K562 (cell line): ENCODE results near the gene LMNA. TPM values are rescaled to one million over a fixed set of nuclear protein-coding genes. Genes with fewer than 3 reads are reported as not detected.

Experiments
- ARID2 ChIP-seq: fragments of 450-650 bp; IDR thresholded peaks from 2 replicates; pipeline ENCODE4 v1.6.1; 2017; ENCODE audit warnings: antibody characterized with exemption, mild to moderate bottlenecking
- COPS2 ChIP-seq: fragments of 450-650 bp; conservative IDR thresholded peaks from 2 replicates; pipeline ENCODE4 v1.6.1; 2016; ENCODE audit warnings: mild to moderate bottlenecking, moderate library complexity
- EHMT2 ChIP-seq: fragments of 450-650 bp; IDR thresholded peaks from 2 replicates; pipeline ENCODE4 v1.6.1; 2018; ENCODE audit warnings: antibody characterized with exemption
- FOSL1 ChIP-seq: fragments of 200-800 bp; sonication (Bioruptor generic); conservative IDR thresholded peaks from 2 replicates; pipeline ENCODE4 v1.6.1; 2016; ENCODE audit warnings: missing genetic modification characterization, missing compliant biosample characterization
- JUND ChIP-seq, 2 experiments: IDR thresholded peaks; 2 replicates in 1 of 2; 3 replicates in 1 of 2; pipeline ENCODE4 v1.6.1; 2011; ENCODE audit warnings: borderline replicate concordance in 2 of 2, low read depth in 2 of 2, low read length in 2 of 2, improper control_type of control experiment in 1 of 2, missing biosample characterization in 1 of 2, missing genetic modification characterization in 1 of 2, missing genetic modification reagents in 1 of 2
- NR2F6 ChIP-seq: fragments of 450-650 bp; formaldehyde crosslinking; IDR thresholded peaks from 2 replicates; pipeline ENCODE4 v1.4.0; 2020; ENCODE audit warnings: mild to moderate bottlenecking
- POLR3G ChIP-seq: IDR thresholded peaks from 2 replicates; pipeline ENCODE4 v1.6.1; 2011; ENCODE audit not compliant: insufficient read length, insufficient replicate concordance; ENCODE audit errors: extremely low read depth
- SAFB ChIP-seq: fragments of 200-400 bp; formaldehyde crosslinking; IDR thresholded peaks from 2 replicates; pipeline ENCODE4 v1.6.1; 2017; ENCODE audit warnings: low read depth, low read length, borderline replicate concordance
- SIN3A ChIP-seq, 2 experiments: fragments of 150-350 bp in 1 of 2; IDR thresholded peaks; 2 replicates each; pipeline ENCODE4 v1.6.1; 2011 to 2016; ENCODE audit warnings: borderline replicate concordance in 2 of 2, low read depth in 2 of 2, low read length in 2 of 2, mild to moderate bottlenecking in 2 of 2, moderate library complexity in 2 of 2; ENCODE audit not compliant: control insufficient read depth in 1 of 2
- ZBTB7A ChIP-seq: IDR thresholded peaks from 2 replicates; pipeline ENCODE4 v1.6.1; 2011; ENCODE audit warnings: low read depth, mild to moderate bottlenecking, low read length, moderate library complexity, borderline replicate concordance; ENCODE audit not compliant: control insufficient read depth
- ZC3H11A ChIP-seq: IDR thresholded peaks from 2 replicates; pipeline ENCODE4 v1.6.1; 2012; ENCODE audit warnings: low read depth, low read length, improper control_type of control experiment
- ZFP30 ChIP-seq: fragments of 250-450 bp; sonication (Bioruptor Pico); IDR thresholded peaks from 2 replicates; pipeline ENCODE4 v1.8.0; 2022; ENCODE audit warnings: moderate library complexity, mild to moderate bottlenecking, inconsistent platforms, borderline replicate concordance
- ZNF175 ChIP-seq: fragments of 200-800 bp; sonication (Bioruptor generic); IDR thresholded peaks from 2 replicates; pipeline ENCODE4 v1.6.1; 2016; ENCODE audit warnings: low read depth, mild to moderate bottlenecking, missing genetic modification characterization, missing compliant biosample characterization
- ZNF766 ChIP-seq: fragments of 200-800 bp; sonication (Bioruptor generic); conservative IDR thresholded peaks from 2 replicates; pipeline ENCODE4 v1.6.1; 2016; ENCODE audit warnings: missing genetic modification characterization, missing compliant biosample characterization
- polyA plus RNA-seq, 8 experiments: library from polyadenylated mRNA; depleted of rRNA in 4 of 8; stranded (reverse) in 5 of 8; unstranded in 3 of 8; fragments of >200 nt; fragmentation: Nextera tagmentation in 2 of 8; fragmentation: Illumina TruSeq in 1 of 8; extraction: Ambion mirVana in 2 of 8; extraction: Trizol in 1 of 8; gene quantifications; 2 replicates each; pipeline versions ENCODE4 v1.2.1 to v1.2.3, GENCODE V29; 2011 to 2014; ENCODE audit warnings: inconsistent platforms in 1 of 8, missing spikeins in 1 of 8
- total RNA-seq, 7 experiments: library from RNA; depleted of rRNA in 6 of 7; stranded (reverse); fragments of >200 nt in 6 of 7; fragmentation: Illumina TruSeq in 2 of 7; extraction: Trizol in 2 of 7; gene quantifications; 2 replicates each; pipeline versions ENCODE4 v1.2.1 to v1.2.3, GENCODE V29; 2011 to 2021; ENCODE audit warnings: low replicate concordance in 1 of 7
- TF ChIP-seq, protein P1 (sequence below): fragments of 450-650 bp; IDR thresholded peaks from 2 replicates; pipeline ENCODE4 v1.6.1; 2016; ENCODE audit warnings: missing biosample characterization, missing genetic modification characterization
- TF ChIP-seq, protein P2 (sequence below), 2 experiments: IDR thresholded peaks in 1 of 2; conservative IDR thresholded peaks in 1 of 2; 2 replicates each; pipeline ENCODE4 v1.6.1; 2016; ENCODE audit warnings: low read depth in 2 of 2, mild to moderate bottlenecking in 1 of 2, missing compliant biosample characterization in 1 of 2, missing genetic modification characterization in 1 of 2, moderate library complexity in 1 of 2
- TF ChIP-seq, protein P3 (sequence below), 2 experiments: fragments of 250-450 bp in 1 of 2; fragments of 450-650 bp in 1 of 2; sonication (Bioruptor Pico) in 1 of 2; IDR thresholded peaks; 2 replicates each; pipeline versions ENCODE4 v1.6.1 to v1.8.0; 2016 to 2021; ENCODE audit warnings: mild to moderate bottlenecking in 2 of 2, moderate library complexity in 2 of 2, missing compliant biosample characterization in 1 of 2, missing genetic modification characterization in 1 of 2

Gene LMNA
- total and polyA plus RNA-seq, 9 of the 15 experiments (the other 6 are each of a cell fraction or from before 2014, with no cell fraction given), result 1.00 to 347 (median 88.2) TPM

DNA sequence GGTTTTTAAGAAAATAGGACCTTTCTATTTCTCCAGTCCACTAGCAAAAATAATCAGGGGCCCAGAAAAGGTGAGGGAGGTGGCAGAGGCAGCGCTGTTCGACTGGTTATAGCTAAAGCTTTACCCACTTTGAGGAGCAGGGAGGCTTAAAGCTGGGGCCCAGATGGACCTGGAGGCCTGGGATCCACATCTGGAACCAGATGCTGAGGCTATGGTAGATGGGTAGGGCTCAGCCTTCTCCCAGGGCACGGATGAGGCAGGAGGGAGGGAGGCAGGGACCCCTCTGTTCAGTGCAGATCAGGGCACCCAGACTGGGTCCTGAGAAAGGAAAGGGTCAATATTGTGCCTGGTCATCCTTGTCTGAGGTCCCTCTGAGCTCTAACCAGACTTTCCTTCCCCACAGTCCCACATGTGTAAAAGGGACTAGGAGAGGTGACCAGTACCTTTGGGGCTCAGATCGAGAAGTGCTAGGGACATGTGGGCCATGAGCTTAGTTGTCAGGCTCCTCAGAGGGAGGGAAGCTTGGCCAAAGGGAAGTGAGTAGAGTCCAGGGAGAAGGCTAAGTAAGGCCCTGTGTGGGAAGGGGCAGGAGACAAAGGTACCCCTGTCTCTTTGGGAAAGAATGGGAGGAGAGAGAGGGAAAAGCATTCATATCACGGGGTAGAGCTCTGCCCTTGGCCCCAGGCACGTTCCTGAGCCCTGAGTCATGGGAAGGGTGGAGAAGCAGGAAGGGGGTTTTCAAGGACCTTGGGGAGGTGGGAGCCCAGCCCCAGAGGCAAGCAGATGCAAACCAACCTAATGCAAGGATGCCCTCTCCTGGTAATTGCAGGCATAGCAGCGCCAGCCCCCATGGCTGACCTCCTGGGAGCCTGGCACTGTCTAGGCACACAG, 15.4 kb downstream of the LMNA start (continued):
- TF ChIP-seq SIN3A (IDR thresholded peaks at IDR 0.05; ENCODE audit: borderline replicate concordance in 2 of 2, control insufficient read depth in 1 of 2, low read depth in 2 of 2, low read length in 2 of 2), result no peak
- no peak for TF ChIP-seq ZC3H11A
- TF ChIP-seq ZFP30, result no peak
- TF ChIP-seq JUND (IDR thresholded peaks at IDR 0.05; ENCODE audit: borderline replicate concordance, low read depth, low read length), result peak; percentile 92
- TF ChIP-seq JUND (tag; IDR thresholded peaks at IDR 0.05; ENCODE audit: borderline replicate concordance, low read depth, low read length), result peak; percentile 85; the same call in 2 of the 3 replicates
- TF ChIP-seq ZNF766 (CRISPR knock-in tag), result no peak
- peak; percentile 93 for TF ChIP-seq ARID2
- TF ChIP-seq COPS2, result no peak
- TF ChIP-seq SAFB, result no peak
- 0 out of 2 replicates have a peak, but pooled peaks have one; percentile 33 for TF ChIP-seq ZNF175 (CRISPR knock-in tag)
- TF ChIP-seq ZBTB7A, result peak; percentile 86
- no peak for TF ChIP-seq EHMT2
- TF ChIP-seq, protein P1, sequence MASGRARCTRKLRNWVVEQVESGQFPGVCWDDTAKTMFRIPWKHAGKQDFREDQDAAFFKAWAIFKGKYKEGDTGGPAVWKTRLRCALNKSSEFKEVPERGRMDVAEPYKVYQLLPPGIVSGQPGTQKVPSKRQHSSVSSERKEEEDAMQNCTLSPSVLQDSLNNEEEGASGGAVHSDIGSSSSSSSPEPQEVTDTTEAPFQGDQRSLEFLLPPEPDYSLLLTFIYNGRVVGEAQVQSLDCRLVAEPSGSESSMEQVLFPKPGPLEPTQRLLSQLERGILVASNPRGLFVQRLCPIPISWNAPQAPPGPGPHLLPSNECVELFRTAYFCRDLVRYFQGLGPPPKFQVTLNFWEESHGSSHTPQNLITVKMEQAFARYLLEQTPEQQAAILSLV (tag), result no peak
- TF ChIP-seq FOSL1 (tag), result peak; percentile 89
- TF ChIP-seq POLR3G, result no peak
- no peak for TF ChIP-seq NR2F6
- TF ChIP-seq, protein P2, sequence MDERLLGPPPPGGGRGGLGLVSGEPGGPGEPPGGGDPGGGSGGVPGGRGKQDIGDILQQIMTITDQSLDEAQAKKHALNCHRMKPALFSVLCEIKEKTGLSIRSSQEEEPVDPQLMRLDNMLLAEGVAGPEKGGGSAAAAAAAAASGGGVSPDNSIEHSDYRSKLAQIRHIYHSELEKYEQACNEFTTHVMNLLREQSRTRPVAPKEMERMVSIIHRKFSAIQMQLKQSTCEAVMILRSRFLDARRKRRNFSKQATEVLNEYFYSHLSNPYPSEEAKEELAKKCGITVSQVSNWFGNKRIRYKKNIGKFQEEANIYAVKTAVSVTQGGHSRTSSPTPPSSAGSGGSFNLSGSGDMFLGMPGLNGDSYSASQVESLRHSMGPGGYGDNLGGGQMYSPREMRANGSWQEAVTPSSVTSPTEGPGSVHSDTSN (CRISPR knock-in tag; IDR thresholded peaks at IDR 0.05; ENCODE audit: low read depth), result no peak
- TF ChIP-seq, protein P2 (tag; conservative IDR thresholded peaks at IDR 0.05; ENCODE audit: low read depth), result no peak
- TF ChIP-seq, protein P3, sequence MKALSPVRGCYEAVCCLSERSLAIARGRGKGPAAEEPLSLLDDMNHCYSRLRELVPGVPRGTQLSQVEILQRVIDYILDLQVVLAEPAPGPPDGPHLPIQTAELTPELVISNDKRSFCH (CRISPR knock-in tag; IDR thresholded peaks at IDR 0.05), result no peak
- TF ChIP-seq, protein P3 (tag; IDR thresholded peaks at IDR 0.05), result 0 out of 2 replicates have a peak, but pooled peaks have one; percentile 21
